ENCODE measurements around the gene RPP40.

RPP40 gene

DNA sequence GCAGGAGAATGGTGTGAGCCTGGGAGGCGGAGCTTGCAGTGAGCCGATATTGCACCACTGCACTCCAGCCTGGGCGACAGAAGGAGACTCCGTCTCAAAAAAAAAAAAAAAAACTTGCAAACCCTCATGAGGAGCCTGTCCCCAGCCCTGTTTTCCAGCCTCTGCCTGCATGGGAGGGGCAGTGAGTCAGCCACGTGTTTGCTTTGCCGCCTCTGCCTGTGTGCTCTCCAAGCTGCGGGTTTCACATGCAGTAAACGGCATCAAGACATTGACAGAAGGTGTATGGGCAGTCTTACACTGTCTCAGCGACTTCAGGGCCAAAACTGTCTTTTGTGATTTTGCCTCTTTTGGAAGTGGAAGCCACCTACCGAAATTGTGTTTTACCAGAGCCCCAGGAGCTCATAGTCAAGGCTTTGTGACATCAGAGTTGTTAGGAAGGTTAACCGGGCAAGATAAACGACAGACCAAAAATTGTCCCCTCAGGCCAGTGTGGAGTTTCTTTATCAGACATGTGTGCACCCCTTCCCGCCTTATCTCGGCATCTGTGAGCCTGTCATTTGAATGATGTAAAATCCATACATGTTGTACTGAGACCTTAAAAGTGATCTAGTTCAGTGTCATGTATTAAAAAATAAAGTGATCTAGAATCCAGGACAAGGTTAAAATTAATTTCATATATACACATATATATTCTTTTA, 52.9 kb downstream of the RPP40 start:
- H3K27me3 ChIP-seq (replicated peaks; ENCODE audit: control insufficient read depth, insufficient read depth, low read length) = no peaks in the 10 kb centered on the region
- H3K4me3 ChIP-seq (ENCODE audit: low read length) = no peak overlapping the region
- no peak overlapping the region for H3K9ac ChIP-seq (ENCODE audit: low read length)
- DNase-seq (ENCODE audit: low read depth) = no peak
- H3K9me3 ChIP-seq (ENCODE audit: control insufficient read depth, low read length) = no peaks in the 10 kb centered on the region
- peaks cover 31% of the 10 kb centered on the region for H3K36me3 ChIP-seq (ENCODE audit: control insufficient read depth, insufficient read depth, low read length, severe bottlenecking)
- peaks cover under 1% of the 10 kb centered on the region for H3K4me1 ChIP-seq (ENCODE audit: control insufficient read depth, insufficient read depth, low read length)

DNA sequence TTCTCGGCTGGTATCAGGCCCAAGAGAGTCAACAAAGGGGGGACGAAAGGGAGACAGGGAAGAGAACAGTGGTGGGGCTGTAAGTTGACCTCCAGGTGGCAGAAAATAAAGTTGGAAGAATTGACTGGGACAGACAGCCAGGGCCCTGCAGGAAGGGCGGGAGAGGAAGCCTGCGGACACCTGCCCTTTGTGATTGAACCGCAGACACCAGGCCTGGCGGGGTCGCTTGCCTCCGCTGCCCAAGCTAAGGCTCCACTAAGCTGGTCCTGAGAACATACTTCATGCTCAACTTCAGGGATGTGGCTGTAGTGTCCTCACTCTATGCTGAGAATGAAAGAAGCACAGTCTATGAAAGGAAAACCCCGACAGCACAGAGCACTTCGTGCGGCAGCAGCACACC, 53.8 kb downstream of the RPP40 start:
- Histone ChIP-seq H3K9ac (ENCODE audit: low read length) (no peak overlapping the region), H3K9me3 (ENCODE audit: control insufficient read depth, low read length) (no peaks in the 10 kb centered on the region), H3K36me3 (ENCODE audit: control insufficient read depth, insufficient read depth, low read length, severe bottlenecking) (peaks cover 39% of the 10 kb centered on the region), H3K27me3 (replicated peaks; ENCODE audit: control insufficient read depth, insufficient read depth, low read length) (no peaks in the 10 kb centered on the region), H3K4me3 (ENCODE audit: low read length) (no peak overlapping the region), H3K4me1 (ENCODE audit: control insufficient read depth, insufficient read depth, low read length) (no peaks in the 10 kb centered on the region)
- DNase-seq (ENCODE audit: low read depth) = no peak

DNA sequence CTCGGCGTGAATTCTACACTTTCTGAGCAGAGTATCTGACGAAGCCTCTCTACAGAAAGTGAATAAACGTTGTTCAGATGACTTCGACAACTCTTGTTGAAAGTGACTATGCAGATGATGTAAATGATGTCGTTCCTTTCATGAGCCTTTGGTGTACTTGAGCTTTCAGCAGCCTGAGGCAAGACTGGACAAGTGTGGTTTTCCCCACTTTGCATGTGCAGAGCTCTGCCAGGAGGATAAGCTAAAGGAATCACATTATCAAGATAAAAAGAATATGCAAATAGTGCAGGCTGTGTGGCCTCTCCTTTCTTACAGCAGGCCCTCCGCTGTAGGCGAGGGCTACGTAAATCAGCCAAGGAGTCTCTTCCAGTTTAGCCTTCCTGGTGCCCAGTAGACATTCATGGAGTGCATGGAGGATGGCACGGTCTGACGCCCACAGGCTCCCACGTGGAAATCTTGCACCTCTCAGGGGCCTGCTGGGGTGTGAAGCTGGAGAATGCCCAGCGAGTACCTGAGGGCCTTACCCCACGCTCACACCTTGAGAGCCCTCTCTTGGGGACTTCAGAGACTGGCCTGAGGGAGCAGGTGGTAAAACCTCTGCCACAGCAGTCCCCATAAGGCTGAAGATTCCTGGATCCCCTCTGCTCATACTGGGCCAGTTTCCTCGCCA, 54.9 kb downstream of the RPP40 start:
- Histone ChIP-seq H3K9ac (ENCODE audit: low read length) (no peak overlapping the region), H3K9me3 (ENCODE audit: control insufficient read depth, low read length) (no peaks in the 10 kb centered on the region), H3K36me3 (ENCODE audit: control insufficient read depth, insufficient read depth, low read length, severe bottlenecking) (peaks cover 39% of the 10 kb centered on the region), H3K4me3 (ENCODE audit: low read length) (no peak overlapping the region), H3K4me1 (ENCODE audit: control insufficient read depth, insufficient read depth, low read length) (peaks cover 4% of the 10 kb centered on the region), H3K27me3 (replicated peaks; ENCODE audit: control insufficient read depth, insufficient read depth, low read length) (no peaks in the 10 kb centered on the region)
- no peak for DNase-seq (ENCODE audit: low read depth)

DNA sequence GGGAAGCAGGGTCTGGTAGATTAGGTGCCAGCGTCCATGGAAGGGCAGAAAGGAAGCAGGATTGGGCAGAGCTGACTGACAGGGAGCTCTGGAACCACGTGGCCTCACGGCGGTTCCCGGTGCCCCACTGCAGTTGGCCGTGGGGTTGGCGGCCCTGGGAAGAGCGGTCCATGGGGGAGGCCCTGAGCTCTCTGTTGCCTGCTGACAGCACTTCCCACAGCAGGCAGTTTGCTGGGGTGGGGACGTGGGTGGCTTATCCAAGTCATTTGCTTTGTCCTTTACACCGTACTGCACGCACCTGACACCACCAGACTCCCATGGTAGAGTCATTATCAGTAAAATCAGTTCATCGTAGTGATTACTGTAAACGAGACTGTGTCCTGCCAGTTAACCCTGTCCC, 56.1 kb downstream of the RPP40 start:
- Histone ChIP-seq H3K9me3 (ENCODE audit: control insufficient read depth, low read length) (no peaks in the 10 kb centered on the region), H3K36me3 (ENCODE audit: control insufficient read depth, insufficient read depth, low read length, severe bottlenecking) (peaks cover 34% of the 10 kb centered on the region), H3K9ac (ENCODE audit: low read length) (no peak overlapping the region), H3K27me3 (replicated peaks; ENCODE audit: control insufficient read depth, insufficient read depth, low read length) (no peaks in the 10 kb centered on the region), H3K4me3 (ENCODE audit: low read length) (no peak overlapping the region), H3K4me1 (ENCODE audit: control insufficient read depth, insufficient read depth, low read length) (peaks cover 16% of the 10 kb centered on the region)
- DNase-seq (ENCODE audit: low read depth) = no peak

DNA sequence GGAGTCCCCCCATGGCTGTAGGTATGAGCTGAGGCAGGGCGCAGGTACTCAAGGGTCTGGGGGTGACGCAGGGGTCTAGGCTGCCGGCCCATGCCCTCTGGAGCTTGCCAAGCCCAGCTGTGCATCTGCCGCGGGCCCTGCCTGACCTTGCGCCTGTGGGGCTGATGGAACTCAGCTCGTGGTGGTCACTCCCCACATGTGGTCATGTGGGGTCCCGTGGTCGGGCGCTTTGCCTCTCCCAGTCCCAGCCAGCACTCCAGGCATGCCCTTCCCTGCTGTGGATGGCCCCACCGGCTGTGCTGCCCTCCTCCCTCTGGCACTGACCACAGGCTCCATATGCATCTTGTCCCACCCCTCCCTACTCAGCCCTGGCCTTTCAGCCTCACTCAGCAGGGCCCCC, 57.3 kb downstream of the RPP40 start:
- Histone ChIP-seq H3K27me3 (replicated peaks; ENCODE audit: control insufficient read depth, insufficient read depth, low read length) (no peaks in the 10 kb centered on the region), H3K36me3 (ENCODE audit: control insufficient read depth, insufficient read depth, low read length, severe bottlenecking) (peaks cover 28% of the 10 kb centered on the region)
- no peak for DNase-seq (ENCODE audit: low read depth)

More for the DNA sequence above, 57.3 kb downstream of the RPP40 start:
- Histone ChIP-seq H3K4me1 (ENCODE audit: control insufficient read depth, insufficient read depth, low read length) (peaks cover 28% of the 10 kb centered on the region), H3K9ac (ENCODE audit: low read length) (no peak overlapping the region), H3K9me3 (ENCODE audit: control insufficient read depth, low read length) (no peaks in the 10 kb centered on the region), H3K4me3 (ENCODE audit: low read length) (no peak overlapping the region)
